ENCODE measurements around the gene PTPRM. TPM values are rescaled to one million over a fixed set of nuclear protein-coding genes. Genes with fewer than 3 reads are reported as not detected.

Gene PTPRM
- total RNA-seq, 1 donor, result 84.7 TPM

GRCh38 chr18:8254654-8255053, 687.5 kb downstream of the PTPRM start:
- no peaks in the 10 kb centered on the region for H3K9me3 ChIP-seq (ENCODE audit: low read depth, low read length)

GRCh38 chr18:8257851-8258434, 690.8 kb downstream of the PTPRM start:
- TF ChIP-seq CTCF (IDR thresholded peaks at IDR 0.05; ENCODE audit: extremely low read depth, low read depth, low read length), result no peak
- no peaks in the 10 kb centered on the region for H3K36me3 ChIP-seq (ENCODE audit: insufficient read depth, low read length)
- no peak overlapping the region for H2AFZ ChIP-seq (ENCODE audit: low read length)
- H3K4me1 ChIP-seq (ENCODE audit: insufficient read depth, low read length), result no peaks in the 10 kb centered on the region
- no peaks in the 10 kb centered on the region for H3K27me3 ChIP-seq (ENCODE audit: insufficient read depth, low read length)
- no peak overlapping the region for H3K4me2 ChIP-seq (ENCODE audit: insufficient read depth, low read length)
- H3K4me3 ChIP-seq (ENCODE audit: insufficient read depth, low read length), result no peak overlapping the region
- no peak overlapping the region for H3K27ac ChIP-seq (ENCODE audit: low read depth, low read length)
- DNase-seq (ENCODE audit: insufficient read length, low spot score, missing footprints), result no peak
- H4K20me1 ChIP-seq (ENCODE audit: insufficient read depth, low read length), result no peaks in the 10 kb centered on the region
- no peaks in the 10 kb centered on the region for H3K9me3 ChIP-seq (ENCODE audit: low read depth, low read length)
- H3K79me2 ChIP-seq (ENCODE audit: insufficient read depth, low read length), result no peaks in the 10 kb centered on the region

More at GRCh38 chr18:8254654-8255053, 687.5 kb downstream of the PTPRM start:
- Histone ChIP-seq H3K27ac (ENCODE audit: low read depth, low read length) (no peak overlapping the region), H3K36me3 (ENCODE audit: insufficient read depth, low read length) (no peaks in the 10 kb centered on the region), H3K4me3 (ENCODE audit: insufficient read depth, low read length) (no peak overlapping the region), H3K79me2 (ENCODE audit: insufficient read depth, low read length) (no peaks in the 10 kb centered on the region), H3K27me3 (ENCODE audit: insufficient read depth, low read length) (no peaks in the 10 kb centered on the region), H3K4me1 (ENCODE audit: insufficient read depth, low read length) (no peaks in the 10 kb centered on the region), H4K20me1 (ENCODE audit: insufficient read depth, low read length) (no peaks in the 10 kb centered on the region), H3K4me2 (ENCODE audit: insufficient read depth, low read length) (no peak overlapping the region), H2AFZ (ENCODE audit: low read length) (no peak overlapping the region)
- DNase-seq (ENCODE audit: insufficient read length, low spot score, missing footprints), result peak; percentile 75
- TF ChIP-seq CTCF (IDR thresholded peaks at IDR 0.05; ENCODE audit: extremely low read depth, low read depth, low read length), result no peak

- Histone ChIP-seq H3K36me3 (ENCODE audit: insufficient read depth, low read length) (no peaks in the 10 kb centered on the region), H3K27me3 (ENCODE audit: insufficient read depth, low read length) (no peaks in the 10 kb centered on the region)
- DNase-seq (ENCODE audit: insufficient read length, low spot score, missing footprints), result no peak
Measured at GRCh38 chr18:8260319-8260718, 693.2 kb downstream of the PTPRM start.

GRCh38 chr18:8260827-8261226, 693.7 kb downstream of the PTPRM start:
- H3K4me2 ChIP-seq (ENCODE audit: insufficient read depth, low read length), result no peak overlapping the region
- H3K36me3 ChIP-seq (ENCODE audit: insufficient read depth, low read length), result no peaks in the 10 kb centered on the region
- H3K27ac ChIP-seq (ENCODE audit: low read depth, low read length), result no peak overlapping the region
- no peaks in the 10 kb centered on the region for H4K20me1 ChIP-seq (ENCODE audit: insufficient read depth, low read length)
- H3K9me3 ChIP-seq (ENCODE audit: low read depth, low read length), result no peaks in the 10 kb centered on the region
- peak; percentile 11 for DNase-seq (ENCODE audit: insufficient read length, low spot score, missing footprints)
- no peak overlapping the region for H3K4me3 ChIP-seq (ENCODE audit: insufficient read depth, low read length)
- H2AFZ ChIP-seq (ENCODE audit: low read length), result no peak overlapping the region
- TF ChIP-seq CTCF (IDR thresholded peaks at IDR 0.05; ENCODE audit: extremely low read depth, low read depth, low read length), result no peak
- H3K79me2 ChIP-seq (ENCODE audit: insufficient read depth, low read length), result no peaks in the 10 kb centered on the region
- no peaks in the 10 kb centered on the region for H3K27me3 ChIP-seq (ENCODE audit: insufficient read depth, low read length)
- no peaks in the 10 kb centered on the region for H3K4me1 ChIP-seq (ENCODE audit: insufficient read depth, low read length)

More at GRCh38 chr18:8260319-8260718, 693.2 kb downstream of the PTPRM start:
- Histone ChIP-seq H3K4me3 (ENCODE audit: insufficient read depth, low read length) (no peak overlapping the region), H3K4me2 (ENCODE audit: insufficient read depth, low read length) (no peak overlapping the region), H3K9me3 (ENCODE audit: low read depth, low read length) (no peaks in the 10 kb centered on the region), H4K20me1 (ENCODE audit: insufficient read depth, low read length) (no peaks in the 10 kb centered on the region), H3K79me2 (ENCODE audit: insufficient read depth, low read length) (no peaks in the 10 kb centered on the region), H3K4me1 (ENCODE audit: insufficient read depth, low read length) (no peaks in the 10 kb centered on the region), H3K27ac (ENCODE audit: low read depth, low read length) (no peak overlapping the region), H2AFZ (ENCODE audit: low read length) (no peak overlapping the region)
- TF ChIP-seq CTCF (IDR thresholded peaks at IDR 0.05; ENCODE audit: extremely low read depth, low read depth, low read length), result no peak

Data from osteoblast (primary cell).